Keratinocyte (primary cell): ENCODE measurements around the gene ZNF490. TPM values are rescaled to one million over a fixed set of nuclear protein-coding genes. Genes with fewer than 3 reads are reported as not detected.

Experiments used
- DNase-seq: peaks from one replicate; pipeline ENCODE4 v3.0.0-alpha.2; 2011; ENCODE audit warnings: low read depth, missing footprints, low spot score
- FAIRE-seq: peaks from 2 replicates; lab custom pipeline; 2011; peaks lifted over from hg19 to GRCh38; lab: Jason Lieb, UNC
- H2AFZ ChIP-seq: 2 replicates; pipeline ENCODE4 v1.6.0; 2012; ENCODE audit warnings: low read length, control low read depth, inconsistent platforms; ENCODE audit not compliant: control insufficient read depth
- H3K27ac ChIP-seq: 2 replicates; pipeline ENCODE4 v1.5.1; 2011; ENCODE audit warnings: low read length; ENCODE audit not compliant: control insufficient read depth, insufficient read depth
- H3K27me3 ChIP-seq: 3 replicates; pipeline ENCODE4 v1.6.0; 2011; ENCODE audit warnings: low read length; ENCODE audit not compliant: control insufficient read depth, insufficient read depth; ENCODE audit errors: extremely low read depth
- H3K36me3 ChIP-seq, 2 experiments: 2 replicates in 1 of 2; 3 replicates in 1 of 2; pipeline ENCODE4 v1.5.1; 2011; ENCODE audit warnings: low read length in 2 of 2, mild to moderate bottlenecking in 1 of 2; ENCODE audit not compliant: control insufficient read depth in 2 of 2, insufficient read depth in 2 of 2; ENCODE audit errors: extremely low read depth in 1 of 2
- H3K4me1 ChIP-seq: 3 replicates; pipeline ENCODE4 v1.5.1; 2011; ENCODE audit warnings: low read length; ENCODE audit not compliant: control insufficient read depth, insufficient read depth; ENCODE audit errors: extremely low read depth
- H3K4me2 ChIP-seq: 3 replicates; pipeline ENCODE4 v1.6.0; 2011; ENCODE audit warnings: low read depth, low read length; ENCODE audit not compliant: control insufficient read depth, insufficient read depth; ENCODE audit errors: extremely low read depth
- H3K4me3 ChIP-seq, 3 experiments: fragments of 200-600 bp in 1 of 3; sonication (generic) in 1 of 3; 2 replicates in 2 of 3; 3 replicates in 1 of 3; pipeline ENCODE4 v1.5.1; 2011 to 2016; ENCODE audit warnings: low read length in 3 of 3, mild to moderate bottlenecking in 3 of 3, control low read depth in 2 of 3, inconsistent platforms in 1 of 3, low read depth in 1 of 3, mixed read lengths in 1 of 3, mixed run types in 1 of 3, moderate library complexity in 1 of 3; ENCODE audit not compliant: control insufficient read depth in 2 of 3, insufficient read depth in 2 of 3; ENCODE audit errors: extremely low read depth in 1 of 3
- H3K79me2 ChIP-seq: 2 replicates; pipeline ENCODE4 v1.6.0; 2012; ENCODE audit warnings: low read length; ENCODE audit not compliant: control insufficient read depth, insufficient read depth
- H3K9ac ChIP-seq: 3 replicates; pipeline ENCODE4 v1.6.0; 2011; ENCODE audit warnings: low read length; ENCODE audit not compliant: control insufficient read depth, insufficient read depth; ENCODE audit errors: extremely low read depth
- H3K9me1 ChIP-seq: 3 replicates; pipeline ENCODE4 v1.6.0; 2011; ENCODE audit warnings: low read length; ENCODE audit not compliant: control insufficient read depth, insufficient read depth; ENCODE audit errors: extremely low read depth
- H3K9me3 ChIP-seq: 2 replicates; pipeline ENCODE4 v1.5.1; 2012; ENCODE audit warnings: low read depth, low read length; ENCODE audit not compliant: control insufficient read depth
- H4K20me1 ChIP-seq: 3 replicates; pipeline ENCODE4 v1.6.0; 2011; ENCODE audit warnings: low read length; ENCODE audit not compliant: control insufficient read depth, insufficient read depth; ENCODE audit errors: extremely low read depth
- CTCF ChIP-seq, 3 experiments: IDR thresholded peaks in 1 of 3; conservative IDR thresholded peaks in 1 of 3; optimal IDR thresholded peaks in 1 of 3; 2 replicates in 2 of 3; 3 replicates in 1 of 3; pipeline versions ENCODE3 to v1.5.1; 2011; ENCODE audit warnings: low read length in 3 of 3, mild to moderate bottlenecking in 3 of 3, moderate library complexity in 2 of 3, control low read depth in 1 of 3, inconsistent platforms in 1 of 3; ENCODE audit not compliant: insufficient read depth in 2 of 3; ENCODE audit errors: extremely low read depth in 1 of 3
- EZH2 ChIP-seq: IDR thresholded peaks from one replicate; pipeline ENCODE4 v1.6.1; 2012; ENCODE audit warnings: inconsistent platforms, mild to moderate bottlenecking, low read length, moderate library complexity
- dilution Hi-C: fragments of 300-500 bp; cut with MboI; formaldehyde crosslinking; loops from one replicate; pipeline ENCODE4 v1.7.0; 2020; ENCODE audit warnings: low sequenced_read_pairs; ENCODE audit not compliant: extremely low pct_ligation_motif_present
- polyA minus RNA-seq, 3 experiments: library from RNA; depleted of rRNA, polyadenylated mRNA; stranded (reverse); fragments of >200 nt; gene quantifications; 1 replicate in 1 of 3; 2 replicates in 1 of 3; 3 replicates in 1 of 3; pipeline ENCODE4 v1.2.3, GENCODE V29; 2011
- polyA plus RNA-seq, 5 experiments: library from polyadenylated mRNA; depleted of rRNA in 3 of 5; stranded (reverse) in 3 of 5; stranded (forward) in 1 of 5; unstranded in 1 of 5; fragments of >200 nt; gene quantifications; 1 replicate in 1 of 5; 2 replicates in 3 of 5; 3 replicates in 1 of 5; pipeline versions ENCODE4 v1.2.1 to v1.2.3, GENCODE V29; 2011 to 2012; ENCODE audit warnings: missing spikeins in 2 of 5, low read depth in 1 of 5, low replicate concordance in 1 of 5

The ZNF490 gene
- 2.7 to 3.2 TPM (median 3.2 TPM) in 3 replicates for polyA plus RNA-seq
- polyA plus RNA-seq (2011; ENCODE audit: low read depth), result 1.4 TPM
- polyA plus RNA-seq (2011; cell fraction: cytosol; rRNA removed), result 1.9 and 2.9 TPM in 2 replicates
- 4.3 and 5.0 TPM in 2 replicates for polyA plus RNA-seq (2011; cell fraction: nucleus; rRNA removed)
- polyA plus RNA-seq (2012; ENCODE audit: low replicate concordance), result 1.9 and 2.5 TPM in 2 replicates
- 9.3 to 10.4 TPM (median 9.5 TPM) in 3 replicates for polyA minus RNA-seq
- polyA minus RNA-seq (2011; cell fraction: cytosol; rRNA and poly(A)+ RNA removed), result 2.9 TPM
- 7.4 and 18.2 TPM in 2 replicates for polyA minus RNA-seq (2011; cell fraction: nucleus; rRNA and poly(A)+ RNA removed)

GRCh38 chr19:12610540-12611360 lies at the start of gene ZNF490, which contains the start of gene ZNF791:
Gene ZNF490 (minus strand): TSS chr19:12610813. CDS start chr19:12610680, 133 bp downstream.
Gene ZNF791 (plus strand): TSS chr19:12610920. CDS start chr19:12611080, 160 bp downstream.
- Histone ChIP-seq H3K9me1 (no peaks in the 10 kb centered on the region), H3K79me2 (peaks cover 57% of the 10 kb centered on the region), H3K9me3 (no peaks in the 10 kb centered on the region), H3K9ac (peak within 1 kb of the TSS; percentile 97), H3K27me3 (no peaks in the 10 kb centered on the region), H3K4me1 (peaks cover 9% of the 10 kb centered on the region), H3K4me3 (peak within 1 kb of the TSS; percentile 93 to 100 (median 99)), H2AFZ (peak within 1 kb of the TSS; percentile 100), H3K4me2 (peak within 1 kb of the TSS; percentile 90), H3K36me3 (peaks cover 5 to 10% of the 10 kb centered on the region in 2 experiments), H3K27ac (peak within 1 kb of the TSS; percentile 94), H4K20me1 (no peaks in the 10 kb centered on the region)
- dilution Hi-C loops, result no loop called here
- no peak for TF ChIP-seq EZH2
- TF ChIP-seq CTCF (optimal IDR thresholded peaks at IDR 0.05 in 1 of 3, IDR thresholded peaks at IDR 0.05 in 1 of 3, conservative IDR thresholded peaks at IDR 0.05 in 1 of 3; ENCODE audit: extremely low read depth in 1 of 3, insufficient read depth in 2 of 3, low read length in 3 of 3), result peak; percentile 5 to 10 (median 10)
- DNase-seq (peak; percentile 78), FAIRE-seq (peak; percentile 86)

GRCh38 chr19:12657966-12658365 lies 47.4 kb upstream of the ZNF490 start:
- Histone ChIP-seq H3K27me3 (no peaks in the 10 kb centered on the region), H3K4me2 (no peak overlapping the region), H3K9me1 (peaks cover 3% of the 10 kb centered on the region), H3K9me3 (no peaks in the 10 kb centered on the region), H3K4me1 (no peaks in the 10 kb centered on the region), H4K20me1 (no peaks in the 10 kb centered on the region), H3K27ac (no peak overlapping the region), H3K36me3 (peaks cover 18 to 21% of the 10 kb centered on the region in 2 experiments), H3K9ac (no peak overlapping the region), H3K4me3 (no peak overlapping the region), H2AFZ (no peak overlapping the region), H3K79me2 (no peaks in the 10 kb centered on the region)
- dilution Hi-C loops, result no loop called here
- TF ChIP-seq EZH2, result no peak
- no peak for TF ChIP-seq CTCF (optimal IDR thresholded peaks at IDR 0.05 in 1 of 3, IDR thresholded peaks at IDR 0.05 in 1 of 3, conservative IDR thresholded peaks at IDR 0.05 in 1 of 3; ENCODE audit: extremely low read depth in 1 of 3, insufficient read depth in 2 of 3, low read length in 3 of 3)
- DNase-seq (no peak), FAIRE-seq (no peak)
